Parathyroid adenoma (tissue), 2 donors: Measurements from ENCODE around the gene PDXDC1.
"Not testable (repeated sequence)": the region's sequence is repeated elsewhere in the genome, so short reads cannot be mapped to it uniquely, and the experiment has no call there.

ENCODE experiments used
- H2AFZ ChIP-seq: fragments of 300-600 bp; sonication (generic); one replicate; pipeline ENCODE4 v1.7.0; 2017; ENCODE audit warnings: antibody characterized with exemption, mild to moderate bottlenecking
- H3K27ac ChIP-seq: fragments of 300-600 bp; sonication (generic); one replicate; pipeline ENCODE4 v1.7.0; 2017
- H3K27me3 ChIP-seq: fragments of 300-600 bp; sonication (generic); one replicate; pipeline ENCODE4 v1.7.0; 2017; ENCODE audit warnings: low read length; ENCODE audit not compliant: control insufficient read depth, insufficient read depth
- H3K36me3 ChIP-seq: fragments of 300-600 bp; sonication (generic); one replicate; pipeline ENCODE4 v1.7.0; 2017; ENCODE audit warnings: low read length; ENCODE audit not compliant: control insufficient read depth, insufficient read depth
- H3K4me1 ChIP-seq: fragments of 300-600 bp; sonication (generic); one replicate; pipeline ENCODE4 v1.7.0; 2017; ENCODE audit warnings: control low read depth
- H3K4me2 ChIP-seq: fragments of 300-600 bp; sonication (generic); one replicate; pipeline ENCODE4 v1.7.0; 2017; ENCODE audit warnings: low read length
- H3K4me3 ChIP-seq: fragments of 300-600 bp; sonication (generic); one replicate; pipeline ENCODE4 v1.7.0; 2017; ENCODE audit warnings: low read depth, low read length
- H3K79me2 ChIP-seq: fragments of 300-600 bp; sonication (generic); one replicate; pipeline ENCODE4 v1.7.0; 2017; ENCODE audit warnings: control low read depth
- H3K9ac ChIP-seq: fragments of 300-600 bp; sonication (generic); one replicate; pipeline ENCODE4 v1.7.0; 2017; ENCODE audit warnings: mild to moderate bottlenecking
- H3K9me3 ChIP-seq: fragments of 300-600 bp; sonication (generic); one replicate; pipeline ENCODE4 v1.7.0; 2017; ENCODE audit warnings: low read length; ENCODE audit not compliant: control insufficient read depth
- donor health status: primary hyperparathyroidism.

PDXDC1 gene

DNA sequence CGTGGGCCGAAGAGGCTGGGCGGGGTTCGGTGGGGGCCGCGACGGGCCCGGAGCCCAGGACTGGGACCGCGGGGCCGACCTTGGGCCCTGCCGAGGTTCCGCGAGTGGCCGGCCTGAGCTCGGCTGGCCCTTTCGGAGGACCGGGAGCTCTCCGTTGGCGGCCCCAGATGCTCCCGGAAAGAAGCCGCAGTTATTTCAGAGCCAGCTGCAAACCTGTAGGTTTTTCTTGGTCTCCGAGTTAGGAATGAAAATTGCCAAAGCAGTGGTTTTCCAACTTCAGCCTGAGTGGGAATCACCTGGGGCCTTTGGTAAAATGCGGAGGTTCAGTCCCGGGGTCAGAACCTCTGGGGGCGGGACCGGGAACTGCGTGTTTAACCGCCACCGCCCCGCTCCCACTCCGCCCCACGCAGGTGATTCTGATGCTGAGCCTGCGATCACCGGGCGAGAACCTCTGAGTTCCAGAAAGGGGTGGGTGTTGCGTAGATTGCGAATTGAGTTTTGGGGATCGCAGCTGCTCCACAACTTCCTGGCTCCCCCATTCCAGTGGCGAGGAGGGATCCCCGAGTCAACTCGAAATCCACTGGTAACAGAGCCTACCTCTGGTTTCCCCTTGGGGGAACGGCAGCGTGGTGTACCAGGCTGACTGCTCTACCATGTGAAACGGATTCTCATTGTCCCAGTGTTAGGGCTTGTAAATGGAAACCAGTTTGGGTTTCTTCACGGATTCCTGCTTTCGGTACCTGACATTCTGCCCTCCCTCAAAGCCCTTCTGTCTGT lies 780 bp downstream of the PDXDC1 start:
- not testable (repeated sequence) for H3K9me3 ChIP-seq, H3K27me3 ChIP-seq, H3K36me3 ChIP-seq, H3K4me1 ChIP-seq
- Histone ChIP-seq H3K79me2 (peaks cover 39% of the 10 kb centered on the region), H3K27ac (peak overlapping the region; percentile 80), H3K4me3 (peak overlapping the region; percentile 83), H3K4me2 (peak overlapping the region; percentile 75), H2AFZ (peak overlapping the region; percentile 98), H3K9ac (peak overlapping the region; percentile 92)

DNA sequence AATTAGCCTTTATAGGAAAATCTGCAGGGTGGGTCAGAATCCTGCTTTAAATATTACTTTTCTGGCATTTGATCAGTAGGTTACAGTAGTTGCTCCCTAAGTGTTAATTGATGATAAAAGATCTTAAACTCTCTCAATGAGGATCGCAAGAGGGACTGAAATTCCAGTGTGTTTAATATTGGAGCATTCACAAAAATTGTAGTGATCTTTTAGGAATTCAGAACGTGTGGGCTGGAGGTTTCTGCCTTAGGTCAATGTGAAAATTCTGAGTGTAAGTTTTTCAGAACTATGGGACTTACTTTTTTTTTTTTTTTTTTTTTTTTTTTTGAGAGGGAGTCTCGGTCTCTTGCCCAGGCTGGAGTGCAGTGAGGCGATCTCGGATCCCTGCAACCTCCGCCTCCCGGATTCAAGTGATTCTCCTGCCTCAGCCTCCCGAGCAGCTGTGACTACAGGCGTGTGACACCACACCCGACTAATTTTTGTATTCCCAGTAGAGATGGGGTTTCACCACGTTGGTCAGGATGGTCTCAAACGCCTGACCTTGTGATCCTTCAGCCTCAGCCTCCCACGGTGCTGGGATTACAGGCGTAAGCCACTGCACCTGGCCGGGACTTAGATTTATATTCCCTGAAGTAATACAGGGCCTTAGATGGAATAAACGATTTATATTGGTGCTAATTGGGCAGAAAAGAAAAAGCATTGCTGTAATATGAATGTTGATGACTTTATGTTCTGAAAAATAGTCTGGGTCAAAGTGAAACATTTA lies 2.3 kb downstream of the PDXDC1 start:
- not testable (repeated sequence) for H3K9ac ChIP-seq, H3K4me3 ChIP-seq, H3K4me1 ChIP-seq, H3K36me3 ChIP-seq, H3K27ac ChIP-seq, H3K9me3 ChIP-seq, H3K4me2 ChIP-seq, H2AFZ ChIP-seq, H3K27me3 ChIP-seq
- H3K79me2 ChIP-seq, result peaks cover 45% of the 10 kb centered on the region

DNA sequence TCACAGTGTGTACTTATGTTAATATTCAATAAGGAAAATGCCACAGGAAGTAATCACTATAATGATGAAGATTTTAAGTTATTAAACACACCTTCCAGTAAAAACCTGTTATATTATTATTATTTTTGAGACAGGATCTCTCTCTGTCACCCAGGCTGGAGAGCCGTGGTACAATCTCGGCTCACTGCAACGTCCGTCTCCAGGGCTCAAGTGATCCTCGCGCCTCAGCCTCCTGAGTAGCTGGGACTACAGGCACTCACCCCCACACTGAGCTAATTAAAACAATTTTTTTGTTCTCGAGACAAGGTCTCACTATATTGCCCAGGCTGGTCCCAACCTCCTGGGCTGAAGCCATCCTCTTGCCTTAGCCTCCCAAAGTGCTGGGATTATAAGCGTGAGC lies 3.5 kb downstream of the PDXDC1 start:
- not testable (repeated sequence) for H3K4me1 ChIP-seq, H3K9ac ChIP-seq, H2AFZ ChIP-seq, H3K27me3 ChIP-seq, H3K4me3 ChIP-seq, H3K27ac ChIP-seq, H3K36me3 ChIP-seq, H3K4me2 ChIP-seq, H3K9me3 ChIP-seq
- H3K79me2 ChIP-seq, result peaks cover 45% of the 10 kb centered on the region

DNA sequence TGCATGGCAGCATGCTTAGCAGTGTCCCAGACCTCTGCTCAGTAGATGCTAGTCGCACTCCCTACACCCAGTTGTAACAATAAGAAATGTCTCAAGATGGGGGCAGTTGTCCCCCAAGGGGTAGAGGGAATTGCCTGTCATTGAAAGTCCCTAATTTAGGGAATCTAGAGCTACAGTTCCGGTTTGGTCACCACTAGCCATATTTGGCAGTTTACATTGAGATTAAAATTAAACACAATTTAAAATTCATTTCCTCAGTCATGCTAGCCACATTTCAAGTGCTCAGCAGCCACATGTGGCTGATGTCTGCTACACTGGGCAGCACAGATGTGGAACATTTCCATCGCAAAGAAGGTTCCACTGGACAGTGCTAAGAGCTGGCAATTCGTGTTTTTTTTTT lies 4.1 kb downstream of the PDXDC1 start:
- not testable (repeated sequence) for H3K9me3 ChIP-seq, H3K27ac ChIP-seq, H3K9ac ChIP-seq, H3K4me2 ChIP-seq, H3K27me3 ChIP-seq, H2AFZ ChIP-seq, H3K4me1 ChIP-seq, H3K4me3 ChIP-seq, H3K36me3 ChIP-seq
- H3K79me2 ChIP-seq, result peaks cover 47% of the 10 kb centered on the region

DNA sequence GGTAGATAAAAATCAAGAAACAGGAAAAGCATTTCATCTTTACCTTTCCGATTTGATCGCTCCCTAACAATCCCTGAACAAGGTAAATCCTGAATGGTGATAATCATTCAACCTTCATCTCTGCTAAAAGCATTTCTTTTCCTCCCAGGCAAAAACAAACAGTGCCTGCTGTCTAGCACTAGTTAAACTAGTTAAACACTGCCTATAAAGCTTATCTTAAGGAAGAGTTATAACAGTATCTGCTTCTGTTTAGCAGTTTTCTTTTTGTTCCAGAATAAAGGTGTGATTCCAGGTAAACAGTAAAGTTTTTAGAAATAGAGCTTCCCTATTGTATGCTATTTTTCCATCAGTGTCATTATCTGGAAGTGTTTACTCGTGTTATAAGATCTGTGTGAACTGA lies 6.4 kb downstream of the PDXDC1 start:
- not testable (repeated sequence) for H3K4me3 ChIP-seq, H3K4me2 ChIP-seq, H3K9ac ChIP-seq, H3K27me3 ChIP-seq, H2AFZ ChIP-seq, H3K27ac ChIP-seq, H3K36me3 ChIP-seq, H3K9me3 ChIP-seq, H3K4me1 ChIP-seq
- H3K79me2 ChIP-seq, result peaks cover 56% of the 10 kb centered on the region

- H3K9me3 ChIP-seq, H3K4me2 ChIP-seq, H2AFZ ChIP-seq, H3K9ac ChIP-seq, H3K4me1 ChIP-seq, H3K36me3 ChIP-seq, H3K4me3 ChIP-seq, H3K27me3 ChIP-seq, H3K27ac ChIP-seq: not testable (repeated sequence)
- peaks cover 55% of the 10 kb centered on the region for H3K79me2 ChIP-seq
Measured at GRCh38 chr16:14982521-14982920, 7.7 kb downstream of the PDXDC1 start.

DNA sequence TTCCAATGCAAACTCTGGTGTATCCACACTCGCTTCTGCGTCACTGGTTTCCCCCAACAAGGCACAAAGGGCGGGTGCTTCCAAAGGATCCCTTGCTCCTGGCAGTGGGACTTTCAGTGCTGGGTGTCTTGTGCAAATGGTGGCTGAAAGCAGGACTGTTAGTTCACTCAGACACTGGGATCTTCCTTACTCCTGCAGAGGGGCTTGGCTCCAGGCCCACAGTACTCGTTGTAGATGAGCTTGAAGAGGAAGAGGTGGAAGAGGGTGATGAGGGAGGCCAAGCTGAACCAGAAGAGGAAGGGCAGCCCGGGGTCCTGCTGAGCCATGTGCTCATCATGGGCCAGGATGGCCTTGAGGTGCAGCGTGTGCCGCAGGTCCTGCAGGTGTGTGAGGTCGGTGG lies 13.3 kb downstream of the PDXDC1 start:
- H3K9ac ChIP-seq, H3K4me1 ChIP-seq, H3K27me3 ChIP-seq, H3K27ac ChIP-seq, H3K9me3 ChIP-seq, H2AFZ ChIP-seq, H3K4me3 ChIP-seq, H3K4me2 ChIP-seq, H3K36me3 ChIP-seq: not testable (repeated sequence)
- peaks cover 52% of the 10 kb centered on the region for H3K79me2 ChIP-seq

- not testable (repeated sequence) for H3K4me1 ChIP-seq, H3K27ac ChIP-seq, H3K27me3 ChIP-seq, H3K36me3 ChIP-seq, H2AFZ ChIP-seq, H3K4me2 ChIP-seq, H3K4me3 ChIP-seq, H3K9me3 ChIP-seq, H3K9ac ChIP-seq
- H3K79me2 ChIP-seq, result peaks cover 51% of the 10 kb centered on the region
Measured at GRCh38 chr16:14988661-14989191, 13.9 kb downstream of the PDXDC1 start.

DNA sequence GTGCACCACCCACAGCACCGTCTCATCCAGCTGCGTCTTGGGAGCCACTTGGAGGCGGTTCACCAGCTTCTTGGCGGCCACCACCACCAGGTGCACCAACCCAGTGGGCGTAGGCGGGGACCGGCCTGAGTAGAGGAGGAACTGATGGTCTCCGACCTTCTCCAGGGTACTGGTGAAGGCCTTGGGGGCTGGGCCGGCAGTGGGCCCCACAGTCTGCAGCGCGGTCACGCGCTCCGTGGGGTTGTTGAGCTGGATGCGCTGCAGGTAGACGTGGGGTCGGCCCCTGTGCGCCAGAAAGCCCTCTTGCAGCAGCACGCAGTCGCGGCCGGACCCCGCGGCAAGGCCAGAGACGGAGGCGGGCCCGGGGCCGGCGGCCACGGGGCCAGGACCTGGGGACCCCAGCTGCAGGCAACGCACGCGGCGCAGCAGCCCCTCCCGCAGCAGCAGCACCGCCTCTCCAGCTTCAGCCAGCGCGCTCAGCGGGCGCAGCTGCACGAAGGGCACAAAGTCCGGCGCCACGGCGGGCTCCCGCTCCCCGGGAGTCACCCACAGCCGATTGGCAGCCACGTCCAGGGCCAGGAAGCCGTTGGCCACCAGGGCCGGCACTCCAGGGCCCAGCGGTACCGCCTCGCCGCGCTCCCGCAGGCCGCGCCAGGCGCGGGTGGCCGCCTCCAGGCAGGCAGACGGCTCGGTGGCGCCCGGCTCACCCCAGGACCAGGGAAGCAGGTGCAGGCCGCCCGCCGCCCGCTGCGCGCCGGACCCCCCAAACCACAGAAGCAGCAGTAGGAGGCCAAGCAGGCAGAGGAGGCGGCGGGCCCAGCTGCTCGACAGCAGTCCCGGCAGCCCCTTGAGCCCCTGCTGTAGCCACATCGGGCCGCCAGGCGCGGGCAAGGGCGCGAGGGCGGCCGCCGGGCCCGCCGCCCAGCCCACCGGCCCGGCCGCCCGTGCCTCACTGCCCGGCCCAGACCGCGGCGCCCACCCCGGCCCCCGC lies 14.8 kb downstream of the PDXDC1 start:
- not testable (repeated sequence) for H2AFZ ChIP-seq, H3K27me3 ChIP-seq, H3K9me3 ChIP-seq, H3K4me3 ChIP-seq, H3K4me1 ChIP-seq, H3K27ac ChIP-seq, H3K4me2 ChIP-seq, H3K36me3 ChIP-seq, H3K9ac ChIP-seq
- H3K79me2 ChIP-seq, result peaks cover 55% of the 10 kb centered on the region
